Stimulated activated CD8-positive, alpha-beta memory T cell treated with anti-CD3 and anti-CD28 coated beads, Interleukin-7, amount 100 ng/mL, for 4 hours (primary cell): ENCODE data around the gene UBR7.
A peak's percentile ranks its signal among the peaks of the same experiment; 100 is the strongest.
"Not testable (repeated sequence)": the region's sequence is repeated elsewhere in the genome, so short reads cannot be mapped to it uniquely, and the experiment has no call there.

Source experiments
- DNase-seq, 2 donors: peaks; one replicate each; pipeline ENCODE4 v3.0.0-alpha.2; 2020; ENCODE audit warnings: low read depth in 2 of 2

The UBR7 gene

DNA sequence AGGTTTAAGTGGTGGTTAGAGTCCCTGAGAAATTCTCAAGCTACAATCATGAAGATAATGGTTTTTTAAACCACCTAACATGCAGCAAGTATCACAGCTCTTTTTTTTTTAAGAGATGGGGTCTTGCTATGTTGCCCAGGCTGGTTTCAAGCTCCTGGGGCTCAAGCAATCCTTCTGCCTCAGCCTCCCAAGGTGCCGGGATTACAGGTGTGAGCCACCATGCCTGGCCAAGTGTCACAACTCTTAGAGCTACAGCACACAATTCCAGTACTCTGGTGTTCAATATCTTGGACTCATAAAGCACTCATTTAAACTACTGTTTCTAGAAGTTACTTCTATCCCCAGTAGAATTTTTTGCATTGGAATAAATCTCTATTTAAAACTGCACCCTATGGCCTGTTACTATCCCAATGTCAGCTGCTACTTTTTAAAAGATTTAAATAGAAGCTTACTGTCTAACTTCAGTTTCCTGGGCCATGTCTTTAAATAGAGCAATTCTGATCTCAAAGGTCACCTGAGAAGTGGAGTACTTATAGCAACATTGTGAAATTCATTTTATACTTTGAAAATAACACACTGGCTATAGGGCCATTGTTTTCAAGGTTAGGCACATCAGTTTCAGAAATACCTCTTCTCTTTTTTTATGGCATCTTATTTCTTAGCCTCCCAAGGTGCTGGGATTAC lies 11.6 kb upstream of the UBR7 start:
- DNase-seq: no peak

DNA sequence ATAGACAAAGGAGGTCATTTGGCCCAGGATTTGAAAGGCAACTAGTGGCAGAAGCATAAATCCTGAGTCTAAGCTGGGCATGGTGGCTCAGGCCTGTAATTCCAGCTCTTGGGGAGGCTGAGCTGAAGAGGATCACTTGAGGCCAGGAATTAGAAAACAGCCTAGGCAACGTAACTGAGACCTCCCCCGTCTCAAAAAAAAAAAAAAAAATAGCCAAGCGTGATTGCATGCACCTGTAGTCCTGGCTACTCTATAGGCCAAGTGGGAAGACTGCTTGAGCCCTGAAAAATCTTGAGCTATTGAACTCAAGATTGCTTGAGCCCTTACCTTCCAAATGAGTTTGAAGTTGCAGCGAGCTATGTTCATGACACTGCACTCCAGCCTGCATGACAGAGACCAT lies 8.0 kb upstream of the UBR7 start:
- no peak for DNase-seq

DNA sequence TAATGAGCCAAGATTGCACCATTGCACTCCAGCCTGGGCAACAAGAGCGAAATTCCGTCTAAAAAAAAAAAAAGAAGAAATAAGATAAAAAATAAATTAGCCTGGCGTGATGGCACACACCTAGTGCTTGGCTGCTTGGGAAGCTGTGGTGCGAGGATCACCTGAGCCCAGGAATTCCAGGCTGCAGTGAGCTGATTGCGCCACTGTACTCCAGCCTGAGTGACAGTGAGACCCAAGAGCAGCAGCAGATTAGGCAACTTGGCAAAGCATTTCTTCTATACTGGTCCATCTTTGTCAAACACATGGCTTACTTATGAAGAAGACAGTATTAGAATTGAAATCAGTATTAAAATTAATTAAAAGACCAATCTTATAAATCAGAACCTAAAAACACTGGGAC lies 6.5 kb upstream of the UBR7 start:
- no peak for DNase-seq

DNA sequence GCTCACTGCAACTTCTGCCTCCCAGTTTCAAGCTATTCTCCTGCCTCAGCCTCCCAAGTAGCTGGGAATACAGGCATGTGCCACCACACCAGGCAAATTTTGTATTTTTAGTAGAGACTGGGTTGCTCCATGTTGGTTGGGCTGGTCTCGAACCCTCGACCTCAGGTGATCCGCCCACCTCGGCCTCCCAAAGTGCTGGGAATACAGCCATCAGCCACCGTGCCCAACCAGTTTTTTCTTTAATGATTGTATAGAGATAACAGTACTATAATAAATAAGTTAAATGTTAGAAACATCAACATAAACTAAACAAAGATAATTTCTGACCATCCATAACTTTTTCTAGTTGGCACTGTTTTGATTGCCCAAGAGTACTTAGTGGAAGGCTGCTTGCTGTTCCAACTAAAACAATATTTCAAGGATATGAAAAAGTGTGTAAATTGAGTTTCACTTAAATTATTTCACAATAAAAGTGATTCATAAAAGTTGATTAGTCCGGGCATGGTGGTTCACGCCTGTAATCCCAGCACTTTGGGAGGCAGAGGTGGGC lies 5.8 kb upstream of the UBR7 start:
- no peak for DNase-seq

DNA sequence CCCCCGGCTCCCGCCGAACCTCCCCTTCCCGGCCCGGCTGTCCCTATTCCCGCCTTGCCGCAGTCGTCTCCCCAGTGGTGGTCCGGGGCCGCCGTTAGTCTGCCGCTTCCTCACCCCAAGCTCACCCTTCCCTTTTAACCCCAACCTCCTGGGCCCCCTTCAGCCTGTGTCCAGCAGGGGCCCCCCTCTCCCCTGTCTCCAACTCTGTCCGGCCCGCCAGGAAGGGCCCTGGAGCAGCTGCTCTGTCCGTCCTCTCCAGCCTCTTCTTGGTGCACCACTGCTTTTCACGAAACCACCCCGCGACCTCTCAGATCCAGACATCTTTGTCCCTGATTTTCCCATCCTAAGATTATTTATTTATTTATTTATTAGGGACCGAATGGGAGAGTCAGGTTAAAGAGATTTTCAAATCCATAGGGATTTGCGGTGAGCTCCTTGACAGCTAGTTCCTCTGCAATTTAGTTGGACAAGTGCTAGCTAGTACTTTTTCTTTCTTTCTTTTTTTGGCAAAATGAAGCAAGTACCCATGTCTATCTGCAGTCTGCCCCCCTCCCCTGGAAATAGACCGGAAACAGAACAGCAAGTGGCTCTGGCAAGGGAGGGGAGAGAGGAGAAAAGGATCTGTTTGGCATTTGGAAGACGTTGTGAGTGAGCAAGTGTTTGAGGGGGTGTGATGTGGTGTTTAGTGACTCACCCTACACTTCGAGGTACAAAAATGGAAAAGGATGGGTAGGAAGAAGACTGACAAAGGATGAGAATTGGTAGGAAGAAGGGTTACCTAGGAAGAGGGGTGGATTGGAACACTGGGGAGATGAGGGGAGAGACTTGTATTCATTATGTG lies 632 bp downstream of the UBR7 start:
- DNase-seq: no peak

DNA sequence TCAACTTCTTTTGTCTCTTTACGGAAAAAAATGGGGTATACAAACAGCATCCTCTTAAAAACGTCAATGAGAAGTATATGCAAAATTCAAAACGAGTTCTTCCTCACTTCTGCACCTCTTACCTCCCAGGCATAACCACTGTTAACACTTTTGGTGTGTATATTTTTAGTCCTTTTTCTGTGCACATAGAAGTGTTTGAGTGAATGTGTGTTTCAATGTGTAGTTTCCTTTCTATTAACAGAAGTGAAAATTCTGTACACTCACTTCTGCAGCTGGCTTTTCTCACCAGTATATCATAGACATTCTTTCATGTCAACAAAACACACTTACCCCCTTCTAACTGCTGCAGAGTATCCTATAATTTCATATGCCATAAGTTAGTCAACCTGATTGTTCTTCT lies 5.4 kb downstream of the UBR7 start:
- no peak for DNase-seq

DNA sequence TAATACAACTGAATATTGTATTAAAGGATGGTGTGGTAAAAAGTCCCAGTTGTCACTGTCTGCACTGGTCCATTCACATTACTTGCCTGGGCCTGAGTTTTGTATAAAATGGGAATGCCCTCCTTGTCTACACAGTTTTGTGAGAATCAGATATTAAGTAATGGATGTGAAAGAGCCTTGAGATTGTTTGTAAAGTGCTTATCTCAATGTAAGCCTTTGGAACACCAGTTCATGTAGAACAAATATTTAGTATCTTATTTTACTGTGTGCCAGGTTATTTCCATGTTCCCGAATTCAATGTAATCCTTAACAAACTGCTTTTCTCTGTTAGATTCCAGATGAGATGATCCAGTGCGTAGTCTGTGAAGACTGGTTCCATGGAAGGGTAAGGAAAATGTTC lies 7.5 kb downstream of the UBR7 start:
- no peak for DNase-seq

DNA sequence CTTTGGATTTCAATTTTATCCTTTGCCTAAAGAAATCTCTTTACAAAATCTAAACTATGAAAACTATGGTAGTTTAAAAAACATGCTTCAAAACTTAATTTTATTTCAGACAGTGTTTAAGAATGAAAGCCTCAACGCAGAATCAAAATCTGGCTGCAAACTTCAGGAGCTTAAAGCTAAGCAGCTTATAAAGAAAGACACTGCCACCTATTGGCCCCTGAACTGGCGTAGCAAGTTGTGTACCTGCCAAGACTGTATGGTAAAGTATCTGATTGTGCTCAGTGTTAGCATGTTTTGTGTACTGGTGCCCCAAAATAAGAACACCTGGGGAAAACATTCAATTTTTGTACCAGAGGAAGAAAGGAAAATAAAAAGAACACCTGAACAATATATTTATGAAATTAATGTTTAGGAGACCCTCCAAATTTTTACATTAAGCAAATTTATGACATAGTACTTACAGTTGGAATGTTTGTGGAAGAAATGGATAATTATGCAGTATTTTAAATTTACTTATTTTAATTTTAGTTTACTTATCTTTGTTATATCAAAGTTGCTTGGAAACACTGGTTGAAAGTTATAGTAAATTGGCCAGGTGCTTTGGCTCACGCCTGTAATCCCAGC lies 12.2 kb downstream of the UBR7 start:
- DNase-seq: peak; percentile 18 to 29

DNA sequence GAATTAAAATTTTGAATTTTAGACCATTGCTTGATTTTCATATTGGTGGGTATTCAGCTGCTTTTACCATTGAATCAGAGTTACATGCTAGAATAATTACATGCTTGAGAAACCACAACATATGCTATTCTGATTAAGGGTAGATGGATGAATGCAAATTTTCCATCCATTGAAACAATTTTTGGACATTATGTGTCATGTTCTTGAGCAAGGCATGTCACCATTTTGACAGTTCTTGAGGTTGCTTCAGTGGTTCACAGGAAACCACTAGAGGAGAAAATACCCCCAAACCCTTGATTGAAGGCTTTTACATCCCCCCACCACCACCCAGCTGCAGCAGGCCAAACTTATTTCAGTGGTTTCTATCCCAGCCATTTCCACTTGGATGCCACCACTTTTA lies 13.5 kb downstream of the UBR7 start:
- DNase-seq: no peak

DNA sequence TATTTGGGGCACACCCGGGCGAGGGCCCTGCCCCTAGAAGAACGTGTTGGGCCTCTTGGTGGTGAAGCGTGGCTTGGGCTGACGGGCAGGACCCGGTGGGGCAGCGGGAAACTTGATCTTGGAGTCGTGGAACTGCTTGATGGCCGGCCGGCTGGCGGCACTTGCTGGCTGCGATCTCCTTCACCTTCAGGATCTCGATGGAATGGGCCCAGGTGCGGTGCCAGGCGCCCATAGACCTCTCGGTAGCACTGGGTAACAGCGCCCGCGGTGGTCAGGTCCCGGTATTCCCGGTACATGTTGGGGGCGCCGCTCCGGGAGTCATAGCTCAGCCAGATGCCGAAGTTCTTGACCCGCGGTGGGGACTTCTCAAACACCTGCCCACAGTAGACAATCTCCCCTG lies 16.5 kb downstream of the UBR7 start:
- no peak for DNase-seq

DNA sequence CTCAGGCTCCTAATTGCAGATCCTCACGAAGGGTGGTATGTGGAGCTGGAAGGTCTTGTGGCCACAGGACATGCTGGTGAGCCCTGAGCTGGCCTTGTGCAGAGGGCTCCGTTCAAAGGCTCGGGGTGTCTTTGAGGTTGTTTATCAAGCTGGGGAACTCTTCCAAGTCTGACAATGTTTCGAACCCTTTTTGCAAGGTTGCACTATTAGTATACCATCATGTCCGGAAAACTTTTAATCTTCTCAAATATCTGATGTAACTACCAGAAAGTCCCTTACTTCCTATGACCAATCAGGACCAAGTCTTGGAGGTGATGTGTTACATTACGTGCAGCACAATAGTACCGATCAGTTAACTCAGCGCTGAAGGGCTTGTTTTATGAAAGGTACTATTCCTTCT lies 21.5 kb downstream of the UBR7 start:
- DNase-seq: no peak

DNA sequence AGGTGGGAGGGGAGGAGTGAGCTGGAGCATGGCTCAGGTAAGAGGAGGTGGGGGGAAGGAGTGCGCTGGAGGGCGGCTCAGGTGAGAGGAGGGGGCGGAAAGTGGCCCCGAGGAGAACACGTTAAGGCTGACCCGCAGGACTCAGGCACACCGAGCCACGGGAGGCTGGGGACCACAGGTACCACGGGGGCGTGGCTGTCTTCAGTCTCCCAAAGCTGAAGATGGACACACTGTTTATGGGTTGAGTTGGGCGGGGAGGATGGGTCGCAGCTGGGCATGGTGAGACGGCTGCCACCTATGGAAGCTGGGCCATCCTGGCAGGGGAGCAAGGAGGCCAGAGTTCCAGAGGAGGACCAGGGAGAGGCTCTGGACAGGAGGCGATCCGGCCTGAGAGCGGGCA lies 23.5 kb downstream of the UBR7 start:
- no peak for DNase-seq

DNA sequence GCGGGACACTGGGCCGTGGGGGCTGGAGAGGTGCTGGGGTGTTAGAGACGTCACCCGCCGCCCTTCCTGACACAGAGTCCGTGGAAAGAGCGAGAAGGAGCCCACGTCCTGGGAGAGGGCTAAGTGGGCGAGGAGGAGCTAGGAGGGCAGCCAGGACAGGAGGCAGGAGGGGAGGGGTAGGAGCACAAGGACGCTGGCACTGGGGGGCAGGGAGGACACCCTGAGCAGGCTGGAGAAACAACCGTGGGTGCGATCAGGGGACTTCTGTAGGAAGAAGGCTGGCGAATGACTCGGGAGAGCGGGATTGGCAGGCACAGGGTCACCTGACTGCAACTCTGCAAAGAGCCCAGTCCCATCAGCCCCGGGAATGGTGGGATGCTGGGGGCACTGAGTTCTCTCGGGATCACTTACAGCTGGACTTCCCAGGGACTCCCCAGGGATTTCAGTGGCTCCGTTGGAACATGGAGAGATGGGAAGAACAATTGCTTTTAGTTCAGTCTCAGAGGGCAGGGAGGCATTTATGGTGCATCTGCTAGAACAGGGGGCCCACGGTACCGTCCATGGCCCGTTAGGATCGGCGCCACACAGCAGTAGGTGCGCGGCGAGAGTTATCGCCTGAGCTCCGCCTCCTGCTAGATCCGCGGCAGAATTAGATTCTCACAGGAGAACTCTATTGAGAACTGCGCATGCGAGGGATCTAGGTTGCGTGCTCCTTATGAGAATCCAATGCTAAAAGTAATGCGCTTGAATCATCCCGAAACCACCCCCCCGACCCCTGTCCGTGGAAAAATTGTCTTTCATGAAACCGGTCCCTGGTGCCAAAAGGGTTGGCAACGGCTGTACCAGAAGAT lies 24.3 kb downstream of the UBR7 start:
- no peak for DNase-seq

DNA sequence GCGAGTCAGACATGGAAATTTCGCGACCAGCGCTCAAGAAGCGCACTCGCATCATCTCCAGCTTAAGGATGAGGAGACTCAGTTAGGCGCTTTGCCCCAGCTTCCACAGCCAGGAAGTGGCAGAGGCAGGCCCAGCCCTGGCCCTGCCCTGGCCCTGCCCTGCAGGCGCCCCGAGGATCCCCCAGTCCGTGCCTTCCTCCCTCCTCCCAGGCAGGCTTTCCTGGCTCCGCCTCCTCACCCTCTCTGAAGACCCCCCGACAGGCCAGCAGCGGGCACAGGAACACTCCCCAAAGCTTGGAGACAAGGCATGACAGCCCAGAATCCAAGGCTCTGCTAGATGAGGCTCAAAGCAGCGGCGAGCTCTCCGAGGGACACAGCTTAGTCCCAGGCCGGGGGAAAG lies 25.1 kb downstream of the UBR7 start:
- no peak for DNase-seq

DNA sequence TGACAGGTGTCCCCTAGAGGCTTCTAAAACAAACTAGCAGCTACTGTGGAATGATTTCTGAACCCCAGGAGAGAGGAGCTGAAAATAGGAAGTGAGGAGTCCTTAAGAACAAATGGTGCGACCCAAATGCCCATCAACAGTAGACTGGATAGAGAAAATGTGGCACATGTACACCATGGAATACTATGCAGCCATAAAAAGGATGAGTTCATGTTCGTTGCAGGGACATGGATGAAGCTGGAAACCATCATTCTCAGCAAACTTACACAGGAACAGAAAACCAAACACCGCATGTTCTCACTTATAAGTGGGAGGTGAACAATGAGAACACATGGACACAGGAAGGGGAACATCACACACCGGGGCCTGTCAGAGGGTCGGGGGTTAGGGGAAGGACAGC lies 26.0 kb downstream of the UBR7 start:
- not testable (repeated sequence) for DNase-seq

DNA sequence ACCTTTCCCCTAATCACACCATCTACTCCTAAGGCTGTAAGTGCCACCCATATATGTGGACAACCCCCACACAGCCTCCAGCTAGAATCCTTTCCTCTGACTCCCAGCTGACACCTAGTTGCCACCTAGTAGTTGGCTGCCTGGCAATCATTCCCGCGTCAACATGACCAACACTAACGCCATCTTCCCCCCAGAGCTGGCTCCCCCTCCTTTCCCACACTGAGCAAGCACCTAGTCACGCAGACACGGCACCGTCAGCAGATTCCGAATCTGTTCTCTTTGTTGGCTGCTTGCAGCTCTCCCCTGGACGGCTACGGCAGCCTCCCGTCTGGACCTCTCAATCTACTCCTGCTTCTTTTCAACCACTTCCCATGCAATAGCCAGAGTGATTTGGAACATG lies 27.7 kb downstream of the UBR7 start:
- no peak for DNase-seq

DNA sequence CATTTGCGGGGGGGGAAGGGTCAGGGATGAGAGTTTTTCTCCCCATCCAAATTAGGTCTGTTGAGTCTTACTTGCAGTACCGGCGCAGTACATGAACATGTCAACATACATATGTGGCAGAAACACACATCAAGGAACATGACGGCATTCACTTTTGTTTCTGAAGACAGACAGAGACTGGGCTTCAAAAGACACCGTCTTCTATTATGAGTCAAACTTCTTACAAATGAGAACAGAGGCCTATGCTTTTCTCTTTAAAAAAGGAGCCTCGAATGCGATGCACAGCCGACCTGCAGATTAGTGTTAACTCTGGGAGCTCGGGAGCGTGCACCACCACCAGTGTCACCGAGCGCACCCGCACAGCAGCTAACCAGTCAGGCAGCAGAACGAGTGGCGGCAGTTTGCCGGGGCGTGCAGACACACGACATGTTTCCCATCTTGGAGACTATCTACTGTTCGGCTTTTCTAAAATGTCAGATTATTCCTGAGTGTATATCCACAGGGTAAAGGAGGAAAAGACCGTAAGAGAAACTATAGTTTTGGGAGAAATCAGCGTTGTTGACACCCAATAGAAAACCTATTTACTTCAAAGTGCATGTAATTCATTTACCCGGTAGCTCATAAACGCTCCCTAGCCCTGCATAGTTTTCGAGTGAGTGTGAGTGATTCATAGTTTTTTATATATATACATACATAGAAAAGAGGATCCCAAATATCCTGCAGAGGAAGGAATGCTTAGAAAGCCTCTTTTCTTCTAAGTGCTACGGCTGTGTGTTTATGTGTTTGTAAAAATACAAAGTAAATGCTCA lies 33.0 kb downstream of the UBR7 start:
- DNase-seq: no peak

DNA sequence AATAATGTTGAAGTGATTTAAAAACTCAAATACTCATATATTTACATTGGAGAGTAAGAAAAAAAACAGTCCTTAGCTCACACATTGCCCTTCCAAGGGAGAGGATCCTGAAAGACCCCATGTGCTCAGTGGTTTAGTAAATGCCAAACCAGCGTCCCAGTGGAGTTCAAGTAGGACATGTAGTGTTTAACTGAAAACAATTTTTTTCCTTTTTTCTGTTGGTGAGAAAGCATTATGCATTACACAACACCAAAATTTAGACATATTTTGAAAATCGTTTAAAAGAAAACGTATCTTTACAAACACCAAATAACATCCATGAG lies 33.6 kb downstream of the UBR7 start:
- no peak for DNase-seq

DNA sequence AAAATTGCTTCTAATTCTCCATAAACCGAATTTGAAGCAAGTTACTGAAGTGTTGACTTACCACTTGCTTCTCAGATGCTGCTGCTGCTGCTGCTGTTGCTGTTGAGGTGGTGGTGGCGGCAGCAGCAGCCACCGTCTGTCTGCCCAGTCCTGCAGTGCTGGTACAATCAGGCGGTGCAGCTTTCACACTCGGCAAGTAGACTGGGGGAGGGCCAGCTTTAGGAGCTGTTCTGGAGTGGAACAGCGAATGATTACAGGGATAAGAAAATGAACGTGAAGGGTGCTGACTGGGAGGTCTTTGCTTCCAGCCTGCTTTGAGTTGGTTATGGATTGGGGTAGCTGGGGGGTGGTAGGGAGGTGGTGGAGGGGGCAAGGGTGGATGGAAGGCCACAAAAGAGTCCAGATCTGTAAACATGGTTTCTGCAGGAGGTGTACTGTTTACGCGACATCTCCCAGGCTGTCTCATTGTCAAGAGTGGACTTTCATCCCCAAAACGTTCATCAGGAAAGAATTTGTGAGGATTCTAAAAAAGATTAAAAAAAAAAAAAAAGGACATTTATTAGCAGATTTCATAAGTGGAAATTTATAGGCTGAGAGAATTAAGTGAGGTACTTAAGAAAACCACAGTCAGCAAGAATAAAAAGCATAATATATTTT lies 38.8 kb downstream of the UBR7 start:
- no peak for DNase-seq

DNA sequence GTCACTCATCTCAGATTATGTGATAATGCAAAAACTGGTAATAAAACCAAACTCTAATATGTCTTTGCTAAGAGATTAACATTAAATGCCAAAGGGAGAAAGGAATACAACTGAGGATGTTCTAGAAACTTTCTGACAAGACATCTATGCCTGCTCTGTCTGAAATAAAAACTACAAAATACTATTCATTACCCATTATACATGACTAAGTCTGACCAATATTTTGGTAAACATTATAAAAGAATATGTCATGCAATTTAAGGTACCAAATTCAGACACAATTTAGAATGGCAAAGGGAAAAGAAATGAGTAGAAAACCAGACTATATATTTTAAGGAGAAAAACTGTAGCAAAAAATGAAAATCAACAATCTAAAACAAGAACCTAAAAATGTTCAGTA lies 39.5 kb downstream of the UBR7 start:
- DNase-seq: no peak
